Measurements from ENCODE around the gene OIT3.

OIT3 gene

GRCh38 chr10:72981882-72982529, 88.5 kb downstream of the OIT3 start:
- no peak overlapping the region for H2AFZ ChIP-seq (ENCODE audit: low read depth, low read length, severe bottlenecking)
- H3K4me3 ChIP-seq (ENCODE audit: insufficient read depth, low read length, poor library complexity, severe bottlenecking), result no peak overlapping the region
- no peaks in the 10 kb centered on the region for H3K79me2 ChIP-seq (ENCODE audit: insufficient read depth, low read length)
- H3K36me3 ChIP-seq (ENCODE audit: low read length), result no peaks in the 10 kb centered on the region
- no peak overlapping the region for H3K27ac ChIP-seq (ENCODE audit: low read depth, low read length)
- no peaks in the 10 kb centered on the region for H4K20me1 ChIP-seq (ENCODE audit: low read depth, low read length)
- H3K9ac ChIP-seq (ENCODE audit: low read length), result no peak overlapping the region
- no peaks in the 10 kb centered on the region; the same call in 1 of the 2 replicates for H3F3A ChIP-seq (ENCODE audit: insufficient read depth)
- peaks cover 29% of the 10 kb centered on the region; the same call in 1 of the 2 replicates for H3K9me3 ChIP-seq (ENCODE audit: insufficient read depth, low read length)
- H3K4me2 ChIP-seq (ENCODE audit: low read depth, low read length, poor library complexity, severe bottlenecking), result no peak overlapping the region
- no peaks in the 10 kb centered on the region for H3K27me3 ChIP-seq (ENCODE audit: low read length)
- no peaks in the 10 kb centered on the region for H3K9me2 ChIP-seq (replicated peaks; ENCODE audit: insufficient read depth, low read length)
- no peak for TF ChIP-seq CTCF (IDR thresholded peaks at IDR 0.05; ENCODE audit: insufficient read depth, low read length, poor library complexity, severe bottlenecking)
- no peak for TF ChIP-seq EZH2phosphoT487 (conservative IDR thresholded peaks at IDR 0.05; ENCODE audit: low read length)
